SK-N-MC (cell line): ENCODE measurements around the gene ADRM1.

ENCODE experiments used
- EZH2 ChIP-seq: fragments of 200-600 bp; sonication (generic); IDR thresholded peaks from one replicate; pipeline ENCODE4 v1.6.1; 2017; ENCODE audit warnings: antibody characterized with exemption
- POLR2AphosphoS5 ChIP-seq: IDR thresholded peaks from 2 replicates; pipeline ENCODE4 v1.6.1; 2012; ENCODE audit warnings: mild to moderate bottlenecking, low read depth, low read length, borderline replicate concordance

- TF ChIP-seq POLR2AphosphoS5 (no peak), EZH2 (no peak)
These were observed 51.4 kb downstream of the ADRM1 start for GRCh38 chr20:62354031-62354808.
